ENCODE results near the gene GAPDHS.
A peak's percentile ranks its signal among the peaks of the same experiment; 100 is the strongest.

GAPDHS gene

DNA sequence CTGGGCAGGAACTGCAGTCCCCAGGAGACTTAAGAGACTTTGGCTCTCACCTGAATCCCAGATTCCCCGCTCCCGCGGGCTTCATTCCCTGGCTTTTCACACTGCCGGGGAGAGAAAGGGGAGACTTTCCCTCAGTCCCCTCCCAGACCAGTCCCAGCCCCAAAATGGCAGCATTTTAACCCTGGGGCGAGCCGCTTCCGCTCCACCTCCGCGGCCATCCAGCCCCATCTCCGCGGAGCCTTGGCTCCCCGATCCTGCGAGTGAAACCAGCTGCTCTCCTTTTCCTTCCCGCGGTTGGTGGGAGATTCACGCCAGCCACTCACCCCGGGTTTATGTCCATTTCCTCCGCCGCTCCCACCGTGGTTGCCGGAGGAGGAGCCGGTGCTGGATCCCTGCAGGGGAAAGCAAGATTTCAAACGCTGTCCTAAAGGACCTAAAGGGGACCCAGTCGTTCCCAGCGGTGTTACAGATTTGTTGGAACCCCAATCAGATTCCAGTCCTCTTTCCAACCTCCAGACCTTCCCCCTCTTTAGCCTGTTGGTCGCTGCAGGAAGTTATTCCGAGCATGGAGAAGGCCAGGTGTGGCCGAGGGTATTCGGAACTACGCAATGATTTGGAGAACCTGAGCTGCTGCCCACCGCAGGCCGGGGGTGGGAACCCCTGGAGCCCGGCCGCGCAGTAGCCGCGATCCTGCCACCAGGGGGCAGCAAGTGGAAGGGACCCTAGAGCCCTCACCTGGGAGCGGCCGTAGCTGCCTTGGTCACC is 23.2 kb upstream of the GAPDHS start:
- peak; percentile 54 to 95 (median 76) for DNase-seq
- intact Hi-C loops (cut with DNase I): loop anchor here (2.0 kb wide), 1 partner anchor 83 kb away; no protein-coding TSS in a partner anchor

DNA sequence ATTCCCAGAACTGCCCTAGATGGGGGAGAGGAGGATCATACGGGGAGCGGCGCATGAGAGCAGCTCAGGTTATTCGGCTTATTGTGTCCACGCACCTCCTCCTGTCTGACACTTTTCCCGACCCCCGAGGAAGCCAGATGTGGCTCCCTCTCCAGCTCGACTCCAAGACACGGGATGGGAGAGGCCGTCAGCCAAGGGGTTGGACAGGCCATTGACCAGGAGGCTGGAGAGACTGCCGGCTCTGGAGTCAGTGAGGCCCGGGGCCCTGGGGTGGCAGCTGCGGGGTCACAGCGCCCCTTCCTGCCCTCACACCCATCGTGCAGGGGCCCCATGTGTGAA is 22.7 kb upstream of the GAPDHS start:
- DNase-seq: no peak
- intact Hi-C loops (cut with DNase I): loop anchor here (2.0 kb wide), 1 partner anchor 82 kb away; no protein-coding TSS in a partner anchor

DNA sequence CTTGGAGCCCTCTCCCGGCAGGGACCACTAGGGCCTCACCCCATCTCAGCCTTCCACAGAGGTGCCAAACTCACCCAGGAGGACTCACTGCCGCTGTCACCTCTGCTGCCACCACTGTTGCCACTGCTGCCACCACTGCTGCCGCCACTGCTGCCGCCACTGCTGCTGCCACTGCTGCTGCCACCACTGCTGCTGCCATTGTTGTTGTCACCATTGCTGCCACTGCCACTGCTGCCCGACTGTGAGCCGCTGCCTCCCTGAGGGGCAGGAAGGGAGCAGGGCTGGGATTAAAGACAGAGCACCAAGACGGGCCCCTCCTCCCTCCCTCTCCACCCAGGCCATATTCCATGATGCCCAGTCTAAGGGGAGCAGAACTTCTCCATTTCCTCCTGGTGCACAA is 21.9 kb upstream of the GAPDHS start:
- intact Hi-C loops (cut with DNase I): loop anchor here (2.0 kb wide), 1 partner anchor 81 kb away; no protein-coding TSS in a partner anchor
- DNase-seq: no peak

DNA sequence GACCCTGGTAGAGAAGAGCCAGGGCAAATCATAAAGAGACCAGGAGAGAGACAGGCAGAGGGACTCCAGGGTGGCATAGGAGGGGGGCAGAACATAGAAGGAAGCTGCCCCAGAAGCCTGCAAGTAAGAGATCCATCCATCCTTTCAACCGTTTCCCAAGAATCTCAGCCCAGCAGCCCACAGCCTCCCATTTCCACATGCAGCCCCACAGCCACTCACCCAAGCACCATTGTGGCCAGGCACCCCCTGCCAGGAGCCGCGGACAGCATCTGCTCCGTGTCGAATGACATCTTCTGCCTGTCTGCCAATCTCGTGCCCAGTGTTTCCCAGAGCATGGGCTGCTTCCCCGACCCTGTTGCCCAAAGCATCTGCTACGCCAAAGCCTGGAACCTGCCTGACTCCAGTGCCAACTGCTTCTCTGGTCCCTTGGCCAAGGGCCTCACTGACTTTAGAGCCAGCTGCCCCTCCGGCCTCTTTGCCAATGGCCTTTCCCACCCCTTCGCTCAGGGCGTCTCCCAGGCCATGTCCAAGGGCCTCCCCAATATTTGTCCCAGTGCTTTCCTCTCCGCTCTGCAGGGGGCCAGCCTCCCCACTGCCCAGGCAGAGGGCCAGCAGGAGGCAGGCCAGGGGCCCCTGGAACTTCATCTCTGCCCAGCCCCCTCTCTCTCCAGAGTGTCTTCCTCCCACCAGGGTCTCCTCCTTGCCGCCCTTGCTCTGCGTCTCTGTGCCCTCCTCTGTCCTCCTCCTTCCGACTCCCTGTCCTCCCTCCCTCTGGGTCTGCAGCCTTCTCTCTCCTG is 20.2 kb upstream of the GAPDHS start:
- no peak for DNase-seq
- intact Hi-C loops (cut with DNase I): no loop called here

DNA sequence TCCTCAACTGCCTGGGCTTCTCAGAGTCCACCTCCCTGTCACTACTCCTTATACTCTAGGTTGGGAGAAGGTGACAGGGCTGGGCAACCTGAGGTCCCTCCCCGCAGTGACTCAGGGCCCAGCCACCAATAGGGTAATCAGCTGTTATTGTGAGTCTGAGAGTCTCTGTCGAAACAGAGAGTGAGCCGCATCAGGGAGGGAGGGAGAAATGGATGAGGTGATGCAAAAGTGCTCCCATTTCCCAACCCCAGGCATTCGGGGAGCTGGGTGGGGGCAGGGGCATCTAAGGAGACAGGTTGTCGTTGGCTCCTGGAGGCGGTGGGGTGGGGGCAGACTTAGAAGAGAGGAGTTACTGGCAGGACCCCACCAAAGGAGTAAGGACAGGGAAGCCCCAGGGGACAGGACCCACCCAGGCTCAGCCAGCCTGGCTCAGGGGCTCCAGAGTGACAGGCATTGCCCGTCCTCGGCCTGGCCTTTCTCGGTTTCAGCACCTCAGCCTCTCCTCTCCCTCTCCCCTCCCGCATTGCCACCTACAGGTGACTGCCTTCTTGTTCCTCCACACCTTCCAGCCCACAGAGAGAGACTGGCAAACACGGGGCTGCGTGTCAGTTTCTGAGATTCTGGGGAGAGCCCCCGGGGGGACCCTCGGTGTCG is 19.5 kb upstream of the GAPDHS start, which contains the start of gene DMKN:
Gene DMKN, minus strand, starts transcription at position 22 of the 654 bp plus-strand sequence. CDS start 174 bp downstream, outside the sequence.
- no peak for DNase-seq
- intact Hi-C loops (cut with DNase I): no loop called here

DNA sequence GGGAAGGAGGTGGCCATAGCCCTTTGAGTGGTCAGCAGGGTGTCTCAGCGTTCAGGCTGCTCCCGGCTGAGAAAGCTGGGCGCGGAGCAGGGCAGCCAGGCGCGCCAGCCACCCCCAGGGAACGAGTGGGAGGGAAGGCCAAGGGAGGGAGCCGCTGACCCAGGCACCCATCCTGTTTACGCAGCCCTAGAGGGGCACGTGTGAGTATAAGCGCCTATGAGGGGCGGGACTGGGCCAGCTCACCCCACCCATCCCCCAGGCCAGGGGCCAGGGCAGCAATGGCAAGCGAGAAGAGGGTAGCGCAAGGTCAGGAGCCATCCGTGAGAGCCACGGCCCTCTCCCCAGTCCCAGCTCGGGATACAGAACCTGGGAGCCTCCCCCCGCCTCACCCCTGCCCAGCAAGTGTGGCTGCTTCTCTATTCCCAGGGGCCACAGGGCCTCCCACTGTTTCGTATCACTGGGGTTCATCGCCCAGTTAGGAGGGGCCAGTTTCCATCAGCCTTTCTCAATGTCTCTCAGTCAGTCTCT is 18.9 kb upstream of the GAPDHS start:
- intact Hi-C loops (cut with DNase I): no loop called here

DNA sequence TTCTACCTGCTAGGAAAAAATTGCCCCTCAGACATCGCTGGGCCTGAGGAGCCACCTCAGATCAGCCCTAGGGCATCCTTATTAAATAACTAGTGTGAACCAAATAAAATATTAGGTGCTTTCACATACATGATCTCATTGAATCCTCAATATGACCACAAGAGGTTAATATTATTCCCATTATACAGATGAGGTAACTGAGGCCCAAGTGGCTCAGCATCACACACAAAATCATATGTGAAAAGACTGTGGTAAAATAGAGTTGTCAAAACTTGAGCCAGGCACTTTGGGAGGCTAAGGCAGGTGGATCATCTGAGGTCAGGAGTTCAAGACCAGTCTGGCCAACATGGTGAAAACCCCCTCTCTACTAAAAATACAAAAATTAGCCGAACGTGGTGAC is 16.9 kb upstream of the GAPDHS start:
- DNase-seq: no peak
- intact Hi-C loops (cut with DNase I): no loop called here

More for the DNA sequence above, 18.9 kb upstream of the GAPDHS start:
- no peak for DNase-seq

DNA sequence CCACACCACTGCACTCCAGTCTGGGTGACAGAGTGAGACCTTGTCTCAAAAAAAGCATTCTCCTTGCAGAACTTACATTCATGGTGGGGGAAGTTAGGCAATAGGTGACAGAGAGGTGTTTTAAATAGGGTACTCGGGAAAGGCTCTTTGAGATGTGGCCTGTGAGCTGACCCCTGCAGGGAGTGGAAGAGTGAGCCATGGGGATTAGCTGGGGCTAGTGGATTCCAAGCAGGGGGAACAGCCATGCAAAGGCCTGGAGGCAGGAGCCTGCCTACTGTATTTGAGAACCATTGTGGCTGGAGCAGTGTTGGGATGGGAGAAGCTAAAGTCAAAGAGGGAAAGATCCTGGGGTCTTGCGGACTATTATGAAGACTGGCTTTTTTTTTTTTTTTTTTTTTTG is 15.9 kb upstream of the GAPDHS start:
- intact Hi-C loops (cut with DNase I): no loop called here
- no peak for DNase-seq

DNA sequence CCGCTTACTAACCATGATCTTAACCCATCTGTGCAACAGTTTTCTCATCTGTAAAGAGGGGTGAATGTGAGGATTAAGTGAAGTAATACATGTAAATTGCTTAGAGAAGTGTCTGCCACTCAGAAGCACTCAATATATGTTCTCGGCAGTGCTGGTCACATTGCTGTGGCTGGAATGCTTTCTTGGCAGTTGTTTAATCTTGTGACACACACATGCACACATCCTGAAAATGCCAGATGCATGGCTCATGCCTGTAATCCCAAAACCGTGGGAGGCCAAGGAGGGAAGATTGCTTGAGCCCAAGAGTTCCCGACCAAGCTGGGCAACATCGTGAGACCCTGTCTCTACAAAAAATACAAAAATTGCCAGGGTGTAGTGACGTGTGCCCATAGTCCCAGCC is 14.9 kb upstream of the GAPDHS start:
- intact Hi-C loops (cut with DNase I): no loop called here
- no peak for DNase-seq

DNA sequence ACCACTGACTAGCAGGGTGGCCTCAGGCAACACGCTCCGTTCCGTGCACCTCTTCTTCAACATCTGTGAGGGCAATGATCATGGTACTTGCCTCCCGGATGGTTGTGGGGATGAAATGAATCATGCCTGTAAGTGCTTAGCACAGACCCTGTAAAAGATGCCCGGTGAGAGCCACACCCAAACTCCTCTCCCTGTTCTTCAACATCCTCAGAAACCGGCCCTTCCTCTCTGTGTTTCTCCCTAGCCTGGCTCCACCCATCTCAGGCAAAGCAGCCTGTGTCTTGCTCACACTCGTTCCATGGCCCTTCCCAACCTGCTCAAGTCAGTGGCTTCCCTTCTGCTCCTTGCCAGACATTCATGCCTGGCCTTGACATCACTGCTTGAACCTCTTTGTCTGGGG is 14.0 kb upstream of the GAPDHS start:
- intact Hi-C loops (cut with DNase I): no loop called here
- no peak for DNase-seq

DNA sequence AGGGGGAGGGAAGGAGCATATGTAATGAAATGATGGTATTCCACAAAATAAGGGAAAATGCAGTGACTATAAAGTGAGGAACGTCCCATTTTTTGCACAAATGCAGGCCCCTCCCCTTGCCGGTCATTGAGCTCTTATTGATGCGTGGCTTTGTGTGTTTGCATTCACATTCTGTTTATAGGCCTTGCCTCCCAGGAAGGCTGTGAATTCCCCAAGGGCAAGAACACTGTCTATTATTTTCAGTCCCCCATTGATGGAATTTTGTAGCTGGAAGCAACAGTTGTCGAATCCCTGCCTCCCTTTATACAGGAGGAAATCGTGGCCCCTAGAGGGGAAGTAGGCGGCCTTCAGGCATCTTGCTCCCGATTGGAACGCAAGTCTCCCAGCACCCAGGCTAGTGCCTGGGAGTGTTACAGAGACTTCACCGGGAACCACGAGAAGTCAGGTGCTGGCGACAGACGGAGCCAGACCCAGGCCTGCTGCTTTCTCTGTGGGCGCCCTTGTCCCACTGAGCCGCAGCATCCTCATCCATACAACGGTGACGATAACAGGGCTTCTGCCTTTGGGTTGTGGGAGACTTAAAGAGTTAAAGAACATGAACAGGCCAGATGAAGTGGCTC is 12.0 kb upstream of the GAPDHS start:
- intact Hi-C loops (cut with DNase I): no loop called here
- no peak for DNase-seq

DNA sequence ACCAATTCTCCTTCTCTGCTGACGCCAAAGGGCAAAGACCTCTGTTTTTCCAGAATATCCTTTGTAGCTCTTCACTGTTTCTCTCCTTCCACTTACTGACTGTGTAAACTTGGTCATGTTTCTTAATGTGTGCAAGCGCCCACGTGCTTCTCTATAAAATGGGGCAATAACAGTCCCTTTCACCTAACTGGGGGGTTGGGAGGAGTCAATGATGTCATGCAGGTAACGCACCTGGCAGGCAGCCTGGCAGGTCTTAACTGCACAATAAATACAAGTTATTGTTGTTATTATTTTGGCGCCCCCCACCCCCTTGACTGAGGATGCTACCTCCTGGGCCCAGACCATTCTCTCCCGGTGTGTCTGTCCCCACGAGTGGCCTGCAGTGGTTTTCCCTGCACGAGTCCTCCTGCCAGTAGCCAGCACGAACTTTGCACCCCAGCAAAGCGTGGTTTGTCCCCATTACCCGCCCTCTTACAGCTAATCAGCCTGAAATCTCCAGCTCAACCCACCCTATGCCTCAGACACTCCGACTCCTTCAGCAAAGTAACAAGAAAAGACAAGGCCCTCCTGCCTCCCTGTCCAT is 10.4 kb upstream of the GAPDHS start:
- DNase-seq: no peak

DNA sequence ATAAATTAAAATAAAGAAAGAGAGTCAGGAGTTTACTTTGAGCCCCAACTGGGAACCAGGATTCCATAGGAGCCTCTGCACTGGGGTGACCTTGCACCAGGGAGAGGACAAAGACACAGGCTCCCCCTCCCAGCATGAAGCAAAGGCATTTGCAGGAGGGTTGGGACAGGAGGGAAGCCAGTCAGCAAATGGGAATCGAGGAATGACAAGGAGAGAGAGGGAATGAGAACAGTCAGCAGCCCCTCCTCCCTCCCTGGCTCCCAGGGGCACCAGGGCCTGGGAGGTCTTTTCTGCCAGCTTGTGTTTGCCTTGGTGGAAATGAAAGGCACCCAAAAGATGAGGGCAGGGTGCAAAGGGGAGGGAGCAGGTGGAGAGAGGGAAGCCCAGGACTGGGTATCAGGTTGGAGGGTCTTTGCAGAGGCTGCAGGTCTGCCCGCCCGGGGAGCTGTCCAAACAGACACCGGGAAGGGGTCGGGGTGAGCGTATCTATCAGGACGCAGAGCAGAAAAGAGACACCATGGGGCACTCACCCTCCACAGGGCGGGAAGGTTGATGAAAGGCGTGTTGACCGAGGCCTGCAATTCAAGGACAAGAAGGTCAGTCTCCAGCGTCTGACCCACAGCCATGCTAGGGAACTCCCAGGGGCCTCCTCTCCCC is 8.9 kb upstream of the GAPDHS start:
- no peak for DNase-seq
- intact Hi-C loops (cut with DNase I): no loop called here

More for the DNA sequence above, 10.4 kb upstream of the GAPDHS start:
- intact Hi-C loops (cut with DNase I): no loop called here

DNA sequence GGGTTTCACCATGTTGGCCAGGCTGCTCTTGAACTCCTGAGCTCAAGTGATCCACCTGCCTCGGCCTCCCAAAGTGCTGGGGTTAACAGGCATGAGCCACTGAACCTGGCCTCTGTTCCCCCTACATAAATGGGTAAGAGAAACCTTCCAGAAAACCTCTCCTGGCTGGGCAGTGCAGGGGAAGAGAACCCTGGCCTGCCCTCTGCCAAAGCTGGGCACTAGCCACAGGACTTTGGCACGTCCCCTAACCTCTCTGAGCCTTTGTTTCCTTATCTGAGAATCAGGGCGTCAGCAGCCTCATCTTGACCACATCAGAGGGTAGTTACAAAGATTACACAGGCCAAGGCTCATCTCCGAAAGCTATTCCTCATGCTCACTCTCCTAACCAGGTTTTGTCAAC is 7.4 kb upstream of the GAPDHS start:
- DNase-seq: no peak
- intact Hi-C loops (cut with DNase I): no loop called here

DNA sequence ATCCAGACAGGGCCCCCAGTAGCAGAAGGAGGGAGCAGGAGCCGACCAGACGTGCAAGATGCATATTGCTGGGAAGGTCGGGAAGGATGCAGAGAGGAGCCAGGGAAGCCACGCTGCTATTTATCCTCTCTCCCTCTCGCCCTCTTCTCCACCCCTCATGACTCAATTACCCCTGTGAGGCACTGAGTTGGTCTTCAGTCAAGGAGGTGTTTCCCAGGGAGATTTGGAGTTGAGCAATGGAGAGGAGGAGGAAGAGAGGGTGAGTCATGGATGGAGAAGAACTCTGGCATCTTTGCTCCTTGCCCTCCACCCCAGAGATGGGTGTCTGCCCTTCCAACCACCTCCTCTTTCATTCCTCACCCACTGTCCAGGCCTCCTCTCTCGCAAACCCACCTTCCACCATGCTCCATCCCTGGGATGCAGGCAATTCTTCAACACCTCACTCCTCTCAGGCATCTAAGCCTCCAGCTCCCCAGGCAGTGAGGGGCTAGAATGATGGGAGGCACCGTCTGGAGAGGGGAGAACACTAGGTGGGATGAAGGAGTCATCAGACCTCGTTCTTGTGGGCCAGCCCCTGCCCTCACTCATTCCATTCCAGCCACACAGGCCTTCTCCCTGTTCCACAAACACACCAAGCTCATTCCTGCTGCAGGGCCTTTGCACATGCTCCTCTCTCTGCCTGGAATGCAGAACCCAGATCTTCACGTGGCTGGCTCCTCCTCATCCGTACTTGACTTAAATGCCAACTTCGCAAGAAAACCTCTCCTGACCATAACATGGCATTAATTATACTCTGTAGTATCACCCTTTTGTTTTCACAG is 4.8 kb upstream of the GAPDHS start, which contains the start of gene SBSN:
Gene SBSN, minus strand, starts transcription at position 94 of the 821 bp plus-strand sequence. Its CDS starts 30 bp downstream, at position 64.
- no peak for DNase-seq
- intact Hi-C loops (cut with DNase I): no loop called here

DNA sequence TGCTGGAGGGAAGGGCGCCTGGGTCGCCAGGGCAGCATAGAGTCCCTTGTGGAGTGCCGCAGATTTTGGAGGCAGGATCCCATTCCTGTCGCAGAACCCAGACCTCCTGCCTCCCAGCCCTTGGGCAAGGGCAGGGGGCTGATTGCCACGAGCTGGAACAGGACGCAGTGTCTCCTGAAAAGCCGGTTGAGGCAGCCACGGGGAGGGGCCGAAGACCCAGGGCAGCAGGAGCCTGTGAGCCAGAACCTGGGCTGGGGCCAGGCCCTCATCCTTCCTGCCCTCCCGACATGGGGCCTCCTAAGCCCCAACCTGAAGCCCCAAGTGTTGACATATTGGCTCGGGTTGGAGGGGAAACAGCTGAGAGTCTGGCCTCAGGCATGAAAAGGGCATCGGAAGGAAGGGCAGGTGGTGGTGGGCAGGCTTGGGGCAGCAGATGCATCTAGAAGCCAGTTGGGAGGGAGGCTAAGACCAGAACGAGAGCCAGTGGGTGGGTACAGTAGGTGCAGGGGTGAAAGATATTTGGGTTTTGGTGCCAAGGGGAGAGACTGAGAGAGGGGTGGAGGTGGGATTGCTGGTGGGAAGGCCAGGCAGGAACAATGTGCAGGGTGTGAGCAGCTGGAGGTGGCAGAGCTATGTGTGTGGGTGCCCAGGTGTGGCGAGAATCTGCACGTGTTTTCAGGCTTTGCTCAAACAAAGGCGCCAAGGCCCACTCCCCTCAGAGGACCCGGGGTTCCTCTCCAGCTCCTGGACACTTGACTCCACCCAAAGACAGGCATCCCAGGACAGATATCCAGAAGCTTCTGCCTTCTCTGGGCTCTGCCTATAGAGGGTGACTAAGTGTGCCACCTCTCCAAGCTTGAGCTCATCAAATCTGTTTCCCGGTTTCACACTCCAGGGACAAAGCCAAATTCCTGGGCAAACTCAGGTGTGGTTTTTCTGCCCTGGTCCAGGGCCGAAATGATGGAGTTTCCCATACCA is 3.7 kb upstream of the GAPDHS start:
- no peak for DNase-seq
- intact Hi-C loops (cut with DNase I): no loop called here

DNA sequence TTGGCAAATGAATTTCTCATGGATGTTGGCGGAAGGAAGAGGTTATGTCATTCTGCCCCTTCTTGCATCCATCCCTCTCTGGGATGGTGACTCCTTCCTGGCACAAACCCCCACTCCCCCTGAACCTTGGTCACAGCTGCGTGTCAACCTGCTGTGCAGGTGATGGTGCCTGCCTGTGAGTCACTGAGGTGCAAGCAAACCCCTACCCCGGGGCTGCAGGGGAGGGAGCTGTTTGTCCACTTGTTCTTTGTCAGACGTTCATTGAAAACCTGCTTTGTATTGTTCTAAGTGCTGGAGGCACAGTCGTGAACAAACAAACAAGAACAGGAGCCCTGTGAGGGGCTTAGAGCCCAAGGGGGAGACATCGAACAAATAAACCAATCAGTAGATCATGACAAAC is 2.0 kb upstream of the GAPDHS start:
- intact Hi-C loops (cut with DNase I): no loop called here
- no peak for DNase-seq
